Activated T-cell treated with anti-CD3 and anti-CD28 coated beads, Interleukin-2, amount 50 U/mL, for 24 hours (primary cell): ENCODE results near the gene GUSB.
"Not testable (repeated sequence)": the region's sequence is repeated elsewhere in the genome, so short reads cannot be mapped to it uniquely, and the experiment has no call there.

Experiments used
- DNase-seq: peaks from one replicate; pipeline ENCODE4 v3.0.0-alpha.2; 2020
- H3K27ac Mint-ChIP-seq: 2 replicates; pipeline ENCODE4 v1.8.0; 2020; ENCODE audit warnings: mild to moderate bottlenecking, mixed read lengths
- H3K27me3 Mint-ChIP-seq: 2 replicates; pipeline ENCODE4 v1.8.0; 2020; ENCODE audit warnings: mixed read lengths
- H3K36me3 Mint-ChIP-seq: 2 replicates; pipeline ENCODE4 v1.8.0; 2020; ENCODE audit warnings: low read depth, mixed read lengths
- H3K4me1 Mint-ChIP-seq: 2 replicates; pipeline ENCODE4 v1.8.0; 2020; ENCODE audit warnings: low read depth, mixed read lengths
- H3K4me3 Mint-ChIP-seq: 2 replicates; pipeline ENCODE4 v1.8.0; 2020; ENCODE audit warnings: mild to moderate bottlenecking, moderate library complexity, mixed read lengths
- H3K9me3 Mint-ChIP-seq: 2 replicates; pipeline ENCODE4 v1.8.0; 2020; ENCODE audit warnings: mixed read lengths

Gene GUSB

GRCh38 chr7:65981965-65982792, at the start of gene GUSB:
Gene GUSB, minus strand, starts transcription at chr7:65982213. Its CDS starts 30 bp downstream, at chr7:65982183.
- Mint-ChIP-seq H3K27me3 (no peaks in the 10 kb centered on the region), H3K27ac (peak within 1 kb of the TSS; percentile 94), H3K4me3 (peak within 1 kb of the TSS; percentile 88), H3K4me1 (peaks cover 16% of the 10 kb centered on the region), H3K9me3 (no peaks in the 10 kb centered on the region), H3K36me3 (peaks cover 34% of the 10 kb centered on the region)
- DNase-seq, result peak; percentile 95

- H3K36me3 Mint-ChIP-seq, H3K27me3 Mint-ChIP-seq, H3K9me3 Mint-ChIP-seq: not testable (repeated sequence)
Observed at GRCh38 chr7:66028342-66028741, 46.3 kb upstream of the GUSB start.

GRCh38 chr7:66016131-66016461, 34.1 kb upstream of the GUSB start:
- no peak overlapping the region for H3K4me3 Mint-ChIP-seq
- H3K27me3 Mint-ChIP-seq, result peaks cover 2% of the 10 kb centered on the region
- H3K9me3 Mint-ChIP-seq, result no peaks in the 10 kb centered on the region
- no peaks in the 10 kb centered on the region for H3K36me3 Mint-ChIP-seq
- no peak for DNase-seq
- no peak overlapping the region for H3K27ac Mint-ChIP-seq
- H3K4me1 Mint-ChIP-seq, result no peaks in the 10 kb centered on the region

More at GRCh38 chr7:66028342-66028741, 46.3 kb upstream of the GUSB start:
- H3K4me1 Mint-ChIP-seq, H3K4me3 Mint-ChIP-seq, H3K27ac Mint-ChIP-seq, DNase-seq: not testable (repeated sequence)

- H3K4me3 Mint-ChIP-seq, result no peak overlapping the region
- no peaks in the 10 kb centered on the region for H3K36me3 Mint-ChIP-seq
- H3K4me1 Mint-ChIP-seq, result no peaks in the 10 kb centered on the region
- H3K27ac Mint-ChIP-seq, result no peak overlapping the region
- H3K27me3 Mint-ChIP-seq, result peaks cover 2% of the 10 kb centered on the region
- H3K9me3 Mint-ChIP-seq, result no peaks in the 10 kb centered on the region
- no peak for DNase-seq
Observed at GRCh38 chr7:66015440-66016130, 33.6 kb upstream of the GUSB start.

GRCh38 chr7:66013938-66014337, 31.9 kb upstream of the GUSB start:
- H3K4me3 Mint-ChIP-seq, result no peak overlapping the region
- no peak overlapping the region for H3K27ac Mint-ChIP-seq
- no peaks in the 10 kb centered on the region for H3K36me3 Mint-ChIP-seq
- no peaks in the 10 kb centered on the region for H3K4me1 Mint-ChIP-seq
- H3K9me3 Mint-ChIP-seq, result no peaks in the 10 kb centered on the region
- DNase-seq, result no peak
- H3K27me3 Mint-ChIP-seq, result peaks cover 2% of the 10 kb centered on the region

GRCh38 chr7:66007232-66007631, 25.2 kb upstream of the GUSB start:
- Mint-ChIP-seq H3K4me1 (no peaks in the 10 kb centered on the region), H3K9me3 (no peaks in the 10 kb centered on the region), H3K27me3 (no peaks in the 10 kb centered on the region), H3K27ac (no peak overlapping the region), H3K36me3 (no peaks in the 10 kb centered on the region), H3K4me3 (no peak overlapping the region)
- DNase-seq, result no peak

GRCh38 chr7:66005115-66005671, 23.2 kb upstream of the GUSB start:
- not testable (repeated sequence) for H3K4me3 Mint-ChIP-seq, H3K36me3 Mint-ChIP-seq

GRCh38 chr7:66000823-66001417, 18.9 kb upstream of the GUSB start:
- not testable (repeated sequence) for H3K4me3 Mint-ChIP-seq, H3K27me3 Mint-ChIP-seq, H3K4me1 Mint-ChIP-seq, H3K27ac Mint-ChIP-seq, H3K36me3 Mint-ChIP-seq, H3K9me3 Mint-ChIP-seq, DNase-seq

More at GRCh38 chr7:66005115-66005671, 23.2 kb upstream of the GUSB start:
- not testable (repeated sequence) for H3K9me3 Mint-ChIP-seq, H3K27me3 Mint-ChIP-seq, H3K27ac Mint-ChIP-seq, DNase-seq, H3K4me1 Mint-ChIP-seq

GRCh38 chr7:65994984-65995383, 13.0 kb upstream of the GUSB start:
- DNase-seq, H3K4me3 Mint-ChIP-seq, H3K27ac Mint-ChIP-seq, H3K9me3 Mint-ChIP-seq, H3K4me1 Mint-ChIP-seq, H3K36me3 Mint-ChIP-seq, H3K27me3 Mint-ChIP-seq: not testable (repeated sequence)

- no peaks in the 10 kb centered on the region for H3K36me3 Mint-ChIP-seq
- no peaks in the 10 kb centered on the region for H3K9me3 Mint-ChIP-seq
- no peak overlapping the region for H3K27ac Mint-ChIP-seq
- no peaks in the 10 kb centered on the region for H3K27me3 Mint-ChIP-seq
- no peak for DNase-seq
- H3K4me1 Mint-ChIP-seq, result no peaks in the 10 kb centered on the region
- H3K4me3 Mint-ChIP-seq, result no peak overlapping the region
Observed at GRCh38 chr7:65992526-65992925, 10.5 kb upstream of the GUSB start.

- DNase-seq, H3K4me3 Mint-ChIP-seq, H3K4me1 Mint-ChIP-seq, H3K27ac Mint-ChIP-seq, H3K9me3 Mint-ChIP-seq, H3K36me3 Mint-ChIP-seq, H3K27me3 Mint-ChIP-seq: not testable (repeated sequence)
Observed at GRCh38 chr7:65991829-65992228, 9.8 kb upstream of the GUSB start.

GRCh38 chr7:65989694-65990080, 7.7 kb upstream of the GUSB start:
- Mint-ChIP-seq H3K4me3 (no peak overlapping the region), H3K27ac (no peak overlapping the region), H3K36me3 (no peaks in the 10 kb centered on the region), H3K9me3 (no peaks in the 10 kb centered on the region), H3K27me3 (no peaks in the 10 kb centered on the region), H3K4me1 (no peaks in the 10 kb centered on the region)
- no peak for DNase-seq

GRCh38 chr7:65988503-65988902, 6.5 kb upstream of the GUSB start:
- H3K4me3 Mint-ChIP-seq, H3K27me3 Mint-ChIP-seq, H3K9me3 Mint-ChIP-seq, H3K36me3 Mint-ChIP-seq, DNase-seq, H3K27ac Mint-ChIP-seq, H3K4me1 Mint-ChIP-seq: not testable (repeated sequence)

- no peaks in the 10 kb centered on the region for H3K4me1 Mint-ChIP-seq
- no peaks in the 10 kb centered on the region for H3K9me3 Mint-ChIP-seq
- H3K36me3 Mint-ChIP-seq, result no peaks in the 10 kb centered on the region
- H3K4me3 Mint-ChIP-seq, result no peak overlapping the region
- H3K27me3 Mint-ChIP-seq, result no peaks in the 10 kb centered on the region
- H3K27ac Mint-ChIP-seq, result no peak overlapping the region
- DNase-seq, result no peak
Observed at GRCh38 chr7:65988084-65988483, 6.1 kb upstream of the GUSB start.
